ENCODE data around the gene IQSEC1.
A peak's percentile ranks its signal among the peaks of the same experiment; 100 is the strongest.

Gene IQSEC1

DNA sequence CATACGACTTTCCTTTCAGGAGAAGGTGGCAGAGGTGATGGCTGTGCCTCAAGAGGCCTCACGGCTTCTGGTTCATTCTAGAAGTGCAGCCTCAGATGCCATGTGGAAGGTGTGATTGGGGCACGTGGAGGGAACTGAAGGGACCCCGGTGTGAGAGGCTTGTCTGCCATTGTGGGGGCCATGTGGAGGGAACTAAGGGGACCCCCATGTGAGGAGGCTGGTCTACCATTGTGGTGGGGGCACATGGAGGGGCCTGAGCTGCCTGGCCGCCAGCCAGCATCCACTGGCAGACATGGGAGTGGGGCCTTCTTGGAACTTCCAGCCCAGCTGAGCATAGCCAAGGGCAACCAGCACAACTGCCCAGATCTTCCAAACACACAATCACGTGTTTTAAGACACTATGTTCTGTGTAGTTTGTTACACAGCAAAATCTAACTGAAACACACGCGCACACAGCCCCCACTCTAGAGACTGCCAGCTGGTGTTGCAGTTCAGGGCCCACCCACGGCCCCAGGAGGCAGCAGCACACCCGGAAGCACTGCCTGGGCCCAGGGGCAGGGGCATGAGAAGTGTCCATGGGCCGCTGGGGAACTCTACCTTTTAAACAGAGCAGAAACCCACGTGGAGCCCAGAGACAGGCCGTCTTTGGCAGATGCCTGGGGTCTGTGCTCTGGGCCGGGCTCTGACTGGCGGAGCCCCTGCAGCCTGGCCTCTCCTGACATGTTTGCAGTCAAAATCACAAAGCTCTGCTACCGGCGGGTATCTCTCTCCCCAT lies 66.8 kb downstream of the IQSEC1 start:
- DNase-seq (ENCODE audit: low spot score) = no peak
- TF ChIP-seq, protein P1, sequence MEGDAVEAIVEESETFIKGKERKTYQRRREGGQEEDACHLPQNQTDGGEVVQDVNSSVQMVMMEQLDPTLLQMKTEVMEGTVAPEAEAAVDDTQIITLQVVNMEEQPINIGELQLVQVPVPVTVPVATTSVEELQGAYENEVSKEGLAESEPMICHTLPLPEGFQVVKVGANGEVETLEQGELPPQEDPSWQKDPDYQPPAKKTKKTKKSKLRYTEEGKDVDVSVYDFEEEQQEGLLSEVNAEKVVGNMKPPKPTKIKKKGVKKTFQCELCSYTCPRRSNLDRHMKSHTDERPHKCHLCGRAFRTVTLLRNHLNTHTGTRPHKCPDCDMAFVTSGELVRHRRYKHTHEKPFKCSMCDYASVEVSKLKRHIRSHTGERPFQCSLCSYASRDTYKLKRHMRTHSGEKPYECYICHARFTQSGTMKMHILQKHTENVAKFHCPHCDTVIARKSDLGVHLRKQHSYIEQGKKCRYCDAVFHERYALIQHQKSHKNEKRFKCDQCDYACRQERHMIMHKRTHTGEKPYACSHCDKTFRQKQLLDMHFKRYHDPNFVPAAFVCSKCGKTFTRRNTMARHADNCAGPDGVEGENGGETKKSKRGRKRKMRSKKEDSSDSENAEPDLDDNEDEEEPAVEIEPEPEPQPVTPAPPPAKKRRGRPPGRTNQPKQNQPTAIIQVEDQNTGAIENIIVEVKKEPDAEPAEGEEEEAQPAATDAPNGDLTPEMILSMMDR (IDR thresholded peaks at IDR 0.05; ENCODE audit: extremely low read depth, insufficient read depth, missing control alignments) = no peak
- in situ Hi-C loops (cut with MboI; ENCODE audit: low pct_unique_long_range_greater_than_20kb, low sequenced_read_pairs, unreplicated experiment) = no loop called here

DNA sequence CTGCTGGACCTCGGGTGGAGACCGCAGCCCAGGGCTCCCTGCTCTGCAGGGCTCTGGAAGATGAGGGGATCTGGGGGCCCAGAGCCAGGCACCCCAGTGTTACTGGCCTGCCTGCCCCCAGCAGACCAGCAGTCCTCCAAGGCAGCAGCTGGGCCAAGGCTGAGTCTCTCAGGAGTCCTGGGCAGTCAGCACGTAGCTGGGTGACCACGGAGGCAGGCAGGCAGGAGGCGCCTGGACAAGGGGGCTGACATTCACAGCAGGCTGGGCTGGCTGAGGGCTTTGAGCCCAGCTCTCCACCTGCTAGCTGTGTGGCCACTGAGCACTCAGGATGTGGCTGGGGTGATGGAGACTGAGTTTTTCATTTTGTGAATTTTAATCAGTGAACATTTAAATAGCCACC lies 67.9 kb downstream of the IQSEC1 start:
- TF ChIP-seq, protein P1 (IDR thresholded peaks at IDR 0.05; ENCODE audit: extremely low read depth, insufficient read depth, missing control alignments) = no peak
- in situ Hi-C loops (cut with MboI; ENCODE audit: low pct_unique_long_range_greater_than_20kb, low sequenced_read_pairs, unreplicated experiment) = no loop called here

DNA sequence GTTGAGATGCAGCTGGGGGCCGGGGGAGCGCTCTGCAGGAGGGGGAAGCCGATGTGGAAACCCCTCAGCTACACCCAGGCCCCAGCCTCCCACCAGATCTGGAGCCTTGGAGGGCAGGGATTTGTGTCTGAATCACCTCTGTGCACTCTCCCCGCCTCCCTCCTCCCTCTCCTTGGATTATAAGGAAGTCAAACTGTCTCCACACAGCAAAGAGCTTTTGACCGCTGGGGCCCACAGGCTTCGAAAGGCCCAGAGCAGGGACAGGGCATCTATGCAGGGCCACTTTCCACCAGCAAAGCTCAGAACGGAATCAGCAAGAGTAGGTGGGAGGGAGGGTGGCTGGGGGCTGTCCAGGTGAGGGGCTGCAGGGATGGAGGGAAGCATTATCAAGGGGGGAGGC lies 68.9 kb downstream of the IQSEC1 start:
- in situ Hi-C loops (cut with MboI; ENCODE audit: low pct_unique_long_range_greater_than_20kb, low sequenced_read_pairs, unreplicated experiment) = no loop called here
- TF ChIP-seq, protein P1 (IDR thresholded peaks at IDR 0.05; ENCODE audit: extremely low read depth, insufficient read depth, missing control alignments) = no peak
- no peak for DNase-seq (ENCODE audit: low spot score)

More for the DNA sequence above, 67.9 kb downstream of the IQSEC1 start:
- no peak for DNase-seq (ENCODE audit: low spot score)

DNA sequence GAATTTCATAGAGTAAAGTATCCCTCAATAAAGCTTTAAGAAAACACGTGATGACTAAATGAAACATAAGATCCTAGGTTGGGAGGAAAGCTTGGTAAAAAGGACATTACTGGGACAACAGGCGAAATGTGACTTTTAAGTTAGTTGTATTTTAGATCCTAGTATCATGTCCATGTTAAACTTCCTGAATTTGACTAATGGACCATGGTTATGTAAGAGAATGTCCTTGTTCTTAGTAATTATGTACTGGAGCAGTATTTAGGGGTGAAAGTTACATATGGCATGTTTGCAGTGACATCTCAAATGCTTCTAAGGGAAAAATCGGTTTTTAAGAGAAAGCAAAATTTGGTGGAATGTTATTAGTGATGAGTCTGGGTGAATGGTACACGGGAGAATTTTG lies 69.6 kb downstream of the IQSEC1 start:
- in situ Hi-C loops (cut with MboI; ENCODE audit: low pct_unique_long_range_greater_than_20kb, low sequenced_read_pairs, unreplicated experiment) = no loop called here
- DNase-seq (ENCODE audit: low spot score) = no peak
- TF ChIP-seq, protein P1 (IDR thresholded peaks at IDR 0.05; ENCODE audit: extremely low read depth, insufficient read depth, missing control alignments) = no peak

DNA sequence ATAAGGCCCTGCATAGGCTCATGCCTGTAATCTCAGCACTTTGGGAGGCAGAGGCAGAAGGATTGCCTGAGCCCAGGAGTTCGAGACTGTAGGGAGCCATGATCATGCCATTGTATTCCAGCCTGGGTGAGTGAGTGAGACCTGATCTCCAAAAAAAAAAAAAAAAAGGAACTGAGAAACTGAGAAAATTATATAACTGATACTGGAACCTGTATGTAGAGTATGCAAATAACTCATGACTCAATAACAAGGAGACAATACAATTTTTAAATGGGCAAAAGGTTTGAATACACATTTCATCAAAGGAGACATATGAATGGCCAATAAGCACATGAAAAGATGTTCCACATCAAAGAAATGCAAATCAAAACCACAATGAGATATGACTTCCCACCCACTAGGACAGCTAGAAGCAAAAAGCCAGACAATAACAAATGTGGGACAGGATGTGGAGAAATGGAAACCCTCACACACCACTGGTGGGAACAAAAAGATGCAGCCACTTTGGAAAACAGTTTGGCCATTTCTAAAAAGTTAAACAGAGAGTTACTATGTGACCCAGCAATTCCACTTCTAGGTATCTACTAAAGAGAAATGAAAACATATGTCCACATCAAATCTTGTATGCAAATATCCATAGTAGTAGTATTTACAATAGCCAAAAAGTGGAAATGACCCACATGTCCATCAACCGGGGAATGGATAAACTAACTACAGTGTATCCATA lies 70.7 kb downstream of the IQSEC1 start:
- in situ Hi-C loops (cut with MboI; ENCODE audit: low pct_unique_long_range_greater_than_20kb, low sequenced_read_pairs, unreplicated experiment) = no loop called here
- TF ChIP-seq, protein P1 (IDR thresholded peaks at IDR 0.05; ENCODE audit: extremely low read depth, insufficient read depth, missing control alignments) = no peak
- peak; percentile 72 for DNase-seq (ENCODE audit: low spot score)

DNA sequence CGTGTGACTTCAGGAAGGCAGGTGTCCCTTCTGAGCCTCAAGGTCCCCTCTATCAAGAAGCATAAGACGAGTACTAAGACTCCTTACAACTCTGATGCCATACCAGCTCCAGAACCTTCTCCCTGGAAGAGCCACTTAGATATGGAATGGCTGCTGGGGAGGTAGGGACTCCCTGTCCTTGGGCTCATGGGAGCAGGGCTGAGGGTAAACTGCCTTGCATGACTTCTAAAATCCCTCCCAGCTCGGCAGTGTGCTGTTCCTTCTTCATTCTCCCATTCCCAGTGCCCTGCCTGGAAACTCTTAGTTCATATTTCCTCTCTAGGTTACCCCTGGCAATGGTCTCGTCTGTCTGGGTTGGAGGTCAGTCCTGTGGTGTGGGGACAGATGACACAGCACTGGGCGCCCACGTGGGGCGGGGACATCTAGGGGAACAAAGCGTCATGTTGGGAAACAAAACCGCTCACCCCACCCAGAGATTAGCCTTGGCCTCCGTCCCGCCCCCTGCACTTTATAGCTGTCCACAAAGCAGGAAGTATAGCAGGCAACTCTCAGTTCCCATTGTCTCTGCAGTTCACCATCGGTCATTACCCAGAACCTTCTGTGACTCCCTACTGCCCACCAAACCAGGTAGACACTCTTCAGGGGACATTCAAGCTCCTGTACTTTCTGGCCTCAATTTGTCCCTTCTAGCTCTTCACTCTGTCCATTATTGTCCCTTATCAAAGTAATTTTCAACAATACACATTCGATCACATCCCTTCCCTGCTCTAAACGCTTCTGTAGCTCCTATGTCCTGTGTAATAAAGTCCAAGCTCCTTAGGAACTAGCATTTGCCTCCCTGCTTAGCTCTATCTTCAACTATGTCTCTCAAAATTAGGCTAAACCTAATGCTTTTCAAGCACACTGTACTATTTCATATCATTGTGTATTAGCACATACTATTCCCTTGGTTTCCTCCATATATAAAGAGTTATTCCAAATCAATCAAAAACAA lies 73.8 kb downstream of the IQSEC1 start:
- peak; percentile 67 for DNase-seq (ENCODE audit: low spot score)
- TF ChIP-seq, protein P1 (IDR thresholded peaks at IDR 0.05; ENCODE audit: extremely low read depth, insufficient read depth, missing control alignments) = no peak
- in situ Hi-C loops (cut with MboI; ENCODE audit: low pct_unique_long_range_greater_than_20kb, low sequenced_read_pairs, unreplicated experiment) = no loop called here
